ENCODE results near the gene ODAD3.
"Not testable (repeated sequence)": the region's sequence is repeated elsewhere in the genome, so short reads cannot be mapped to it uniquely, and the experiment has no call there.

Gene ODAD3

GRCh38 chr19:11437955-11438354 lies 3.0 kb upstream of the ODAD3 start:
- DNase-seq (ENCODE audit: low read depth), result no peak

- DNase-seq (ENCODE audit: low read depth), result no peak
Observed at GRCh38 chr19:11435833-11436313, 952 bp upstream of the ODAD3 start.

GRCh38 chr19:11434703-11435056 lies 241 bp downstream of the ODAD3 start:
- DNase-seq (ENCODE audit: low read depth), result no peak

GRCh38 chr19:11433526-11433925 lies 1.4 kb downstream of the ODAD3 start:
- DNase-seq (ENCODE audit: low read depth), result not testable (repeated sequence)

- DNase-seq (ENCODE audit: low read depth), result no peak
Observed at GRCh38 chr19:11426656-11427055, 8.3 kb downstream of the ODAD3 start.

- no peak for DNase-seq (ENCODE audit: low read depth)
Observed at GRCh38 chr19:11425719-11426457, 9.0 kb downstream of the ODAD3 start.

GRCh38 chr19:11423791-11424181 lies 11.1 kb downstream of the ODAD3 start:
- DNase-seq (ENCODE audit: low read depth), result no peak

GRCh38 chr19:11423164-11423790 lies 11.6 kb downstream of the ODAD3 start:
- no peak for DNase-seq (ENCODE audit: low read depth)

GRCh38 chr19:11422163-11423065 lies 12.5 kb downstream of the ODAD3 start:
- no peak for DNase-seq (ENCODE audit: low read depth)

GRCh38 chr19:11421371-11422098 lies 13.4 kb downstream of the ODAD3 start:
- no peak for DNase-seq (ENCODE audit: low read depth)

GRCh38 chr19:11420429-11421370 lies 14.2 kb downstream of the ODAD3 start:
- DNase-seq (ENCODE audit: low read depth), result no peak

GRCh38 chr19:11418549-11419506 lies 16.1 kb downstream of the ODAD3 start, which contains the start of gene RGL3:
RGL3 (minus strand) TSS chr19:11419314; CDS start chr19:11419278, 36 bp downstream.
- DNase-seq (ENCODE audit: low read depth), result no peak

GRCh38 chr19:11418094-11418548 lies 16.8 kb downstream of the ODAD3 start:
- DNase-seq (ENCODE audit: low read depth), result no peak

GRCh38 chr19:11416346-11417052 lies 18.4 kb downstream of the ODAD3 start:
- no peak for DNase-seq (ENCODE audit: low read depth)

- no peak for DNase-seq (ENCODE audit: low read depth)
Observed at GRCh38 chr19:11414544-11414943, 20.4 kb downstream of the ODAD3 start.

- DNase-seq (ENCODE audit: low read depth), result peak; percentile 15
Observed at GRCh38 chr19:11410682-11411081, 24.2 kb downstream of the ODAD3 start.

GRCh38 chr19:11408591-11408990 lies 26.3 kb downstream of the ODAD3 start:
- DNase-seq (ENCODE audit: low read depth), result no peak

- not testable (repeated sequence) for DNase-seq (ENCODE audit: low read depth)
Observed at GRCh38 chr19:11406703-11407236, 28.2 kb downstream of the ODAD3 start.
